PC-9 (cell line): ENCODE results near the gene CLEC16A.

ENCODE experiments used
- EZH2 ChIP-seq: fragments of 200-600 bp; sonication (generic); IDR thresholded peaks from 2 replicates; pipeline ENCODE4 v1.8.0; 2017; ENCODE audit warnings: antibody characterized with exemption, low read depth
- TF ChIP-seq, protein P1 (sequence below): fragments of 200-600 bp; sonication (generic); conservative IDR thresholded peaks from 2 replicates; pipeline ENCODE4 v1.6.1; 2017; ENCODE audit warnings: mixed run types, antibody characterized with exemption, mild to moderate bottlenecking, moderate library complexity

DNA sequence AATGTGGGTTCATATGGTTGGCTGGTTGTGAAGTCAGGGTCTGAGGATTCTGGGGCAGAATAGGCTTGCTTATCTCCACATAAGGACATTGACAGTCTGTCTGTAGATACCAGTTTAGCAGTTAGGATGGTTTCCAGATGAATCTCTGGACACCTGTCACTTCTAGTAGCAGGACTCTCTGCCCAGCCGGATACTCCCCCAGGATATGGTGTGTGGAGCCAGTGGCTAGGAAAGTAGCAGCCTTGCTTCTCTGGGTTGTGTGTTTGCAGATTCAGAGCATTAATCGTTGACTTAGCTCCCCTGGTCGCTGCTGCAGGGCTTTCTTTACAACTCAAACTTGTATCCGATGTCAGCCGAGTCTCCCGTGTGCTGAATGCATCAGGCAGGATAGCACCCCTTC, 45.2 kb downstream of the CLEC16A start:
- TF ChIP-seq, protein P1, sequence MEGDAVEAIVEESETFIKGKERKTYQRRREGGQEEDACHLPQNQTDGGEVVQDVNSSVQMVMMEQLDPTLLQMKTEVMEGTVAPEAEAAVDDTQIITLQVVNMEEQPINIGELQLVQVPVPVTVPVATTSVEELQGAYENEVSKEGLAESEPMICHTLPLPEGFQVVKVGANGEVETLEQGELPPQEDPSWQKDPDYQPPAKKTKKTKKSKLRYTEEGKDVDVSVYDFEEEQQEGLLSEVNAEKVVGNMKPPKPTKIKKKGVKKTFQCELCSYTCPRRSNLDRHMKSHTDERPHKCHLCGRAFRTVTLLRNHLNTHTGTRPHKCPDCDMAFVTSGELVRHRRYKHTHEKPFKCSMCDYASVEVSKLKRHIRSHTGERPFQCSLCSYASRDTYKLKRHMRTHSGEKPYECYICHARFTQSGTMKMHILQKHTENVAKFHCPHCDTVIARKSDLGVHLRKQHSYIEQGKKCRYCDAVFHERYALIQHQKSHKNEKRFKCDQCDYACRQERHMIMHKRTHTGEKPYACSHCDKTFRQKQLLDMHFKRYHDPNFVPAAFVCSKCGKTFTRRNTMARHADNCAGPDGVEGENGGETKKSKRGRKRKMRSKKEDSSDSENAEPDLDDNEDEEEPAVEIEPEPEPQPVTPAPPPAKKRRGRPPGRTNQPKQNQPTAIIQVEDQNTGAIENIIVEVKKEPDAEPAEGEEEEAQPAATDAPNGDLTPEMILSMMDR, result no peak
- no peak for TF ChIP-seq EZH2
